ENCODE results near the gene TMEM8B. TPM values are rescaled to one million over a fixed set of nuclear protein-coding genes. Genes with fewer than 3 reads are reported as not detected.

Gene TMEM8B
- total and polyA plus RNA-seq, 2 of the 8 experiments (the other 6 are each of a cell fraction or from before 2014, with no cell fraction given), result 7.5 to 10.4 TPM

DNA sequence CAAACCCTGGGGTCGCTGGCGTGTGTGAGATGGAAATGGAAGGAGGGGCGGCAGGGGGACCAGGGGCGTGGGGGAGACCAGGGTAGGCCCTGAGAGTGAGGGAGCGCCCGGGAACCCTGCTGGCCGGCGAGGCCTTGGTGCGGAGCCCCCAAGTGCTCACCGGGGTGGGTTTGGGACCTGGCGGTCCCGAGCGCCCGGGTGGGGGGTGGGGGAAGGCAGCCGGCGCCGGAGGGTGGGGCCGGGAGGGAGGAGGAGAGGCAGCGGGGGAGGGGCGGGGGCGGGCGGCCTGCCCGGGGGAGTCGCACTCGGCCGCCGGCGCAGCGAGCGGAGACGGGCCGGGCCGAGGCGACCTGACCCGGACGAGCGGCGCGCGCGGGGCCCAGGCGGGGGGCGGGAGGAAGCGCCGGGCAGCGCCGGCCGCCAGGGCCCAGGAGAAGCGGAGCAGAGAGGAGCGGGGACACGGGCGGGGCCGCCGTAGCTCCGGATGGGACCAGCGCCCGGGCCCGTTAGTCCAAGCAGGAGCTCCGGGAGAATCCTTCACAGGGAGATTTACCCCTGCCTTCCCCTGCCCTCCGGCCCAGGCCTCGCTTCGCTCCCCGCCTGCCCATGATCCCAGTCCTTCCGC lies 37.6 kb upstream of the TMEM8B start, which contains the start of gene NPR2:
Gene NPR2, plus strand, starts transcription at position 295 of the 625 bp plus-strand sequence. CDS start 818 bp downstream, outside the sequence.
- ChIA-PET POLR2A (ENCODE audit: partially characterized antibody) (interaction anchor here (0.9 to 3.9 kb wide), 6 partner anchors 10 to 52 kb away, joined by 3 to 38 read pairs (median 4); partner anchors contain the start of genes FAM221B, HINT2, SPAG8 and TMEM8B), CTCF (ENCODE audit: partially characterized antibody) (interaction anchor here (0.9 to 2.6 kb wide), 8 partner anchors 12 to 91 kb away, joined by 3 to 26 read pairs (median 4); partner anchors contain the start of genes HINT2 and SPAG8)
- 0% methylated on average over 4 of the region's 64 CpGs; no CpG with 5 or more reads in 1 of the 2 experiments for WGBS, 2 experiments (ENCODE audit: extremely low coverage in 1 of 2, insufficient coverage in 1 of 2, insufficient read length in 1 of 2, insufficient replicate concordance in 2 of 2, low coverage in 1 of 2, low lambda C conversion rate in 2 of 2, missing lambda C conversion rate in 1 of 2)
- Histone ChIP-seq H2BK120ac (replicated peaks; ENCODE audit: low read depth, low read length) (no peak within 1 kb of the TSS), H3K23ac (ENCODE audit: insufficient read length) (no peak within 1 kb of the TSS), H3K36me3 (ENCODE audit: control insufficient read depth in 2 of 4, insufficient read depth in 4 of 4, low read length in 3 of 4) (no peaks in the 10 kb centered on the region), H3K4me3 (ENCODE audit: extremely low read depth in 1 of 4, insufficient read depth in 2 of 4, low read depth in 3 of 4, low read length in 4 of 4) (peak within 1 kb of the TSS; percentile 52 to 67 (median 60)), H3K79me1 (ENCODE audit: low read depth, low read length) (no peaks in the 10 kb centered on the region), H3K4me2 (ENCODE audit: insufficient read depth in 1 of 2, low read depth in 2 of 2, low read length in 2 of 2) (peak within 1 kb of the TSS; percentile 46 to 91), H3K23me2 (ENCODE audit: low read depth, low read length) (peaks cover 5% of the 10 kb centered on the region; the same call in 1 of the 2 replicates), H3K56ac (replicated peaks; ENCODE audit: insufficient read length, low read depth, low read length) (no peak within 1 kb of the TSS), H3K79me2 (ENCODE audit: control insufficient read depth in 1 of 2, insufficient read depth in 2 of 2, low read length in 2 of 2) (no peaks in the 10 kb centered on the region), H3K4me1 (replicated peaks in 1 of 4; ENCODE audit: control insufficient read depth in 3 of 4, insufficient read depth in 4 of 4, low read length in 3 of 4) (peaks cover 5 to 13% (median 7%) of the 10 kb centered on the region in 4 experiments; a peak in 6 of 7 replicates), H3K14ac (ENCODE audit: insufficient read length) (no peak within 1 kb of the TSS), H2BK12ac (ENCODE audit: low read depth, low read length) (peak within 1 kb of the TSS; percentile 50; the same call in 1 of the 2 replicates), H2AFZ (ENCODE audit: low read length) (peak within 1 kb of the TSS; percentile 69), H3K18ac (ENCODE audit: extremely low read depth, low read length) (peak within 1 kb of the TSS; percentile 78), H3K27me3 (replicated peaks in 1 of 4; ENCODE audit: control insufficient read depth in 3 of 4, extremely low read depth in 1 of 4, insufficient read depth in 3 of 4, low read length in 3 of 4) (peaks cover 0 to 10% (median 0%) of the 10 kb centered on the region in 4 experiments; a peak in 4 of 7 replicates), H3K9ac (replicated peaks in 1 of 4; ENCODE audit: extremely low read depth in 1 of 4, low read depth in 3 of 4, low read length in 3 of 4) (peak within 1 kb of the TSS in 3 of 4 experiments; percentile 34 to 62 (median 41); a peak in 5 of 7 replicates), H2BK15ac (ENCODE audit: low read length) (peak within 1 kb of the TSS; percentile 81; the same call in 1 of the 2 replicates), H4K8ac (ENCODE audit: extremely low read depth, insufficient read depth, low read length) (peak within 1 kb of the TSS; percentile 85), H4K91ac (replicated peaks; ENCODE audit: insufficient read length, low read length) (peak within 1 kb of the TSS; percentile 17), H3K9me3 (ENCODE audit: insufficient read depth in 2 of 2, low read depth in 1 of 2, low read length in 1 of 2) (no peaks in the 10 kb centered on the region), H2AK5ac (ENCODE audit: low read depth, low read length) (no peak within 1 kb of the TSS), H2BK20ac (ENCODE audit: low read length) (no peak within 1 kb of the TSS), H3K27ac (ENCODE audit: low read depth, low read length) (no peak within 1 kb of the TSS), H4K5ac (ENCODE audit: insufficient read length, low read depth, low read length) (peak within 1 kb of the TSS; percentile 70), H2BK5ac (ENCODE audit: low read depth, low read length) (no peak within 1 kb of the TSS; the same call in 1 of the 2 replicates), H4K20me1 (replicated peaks in 1 of 2; ENCODE audit: control insufficient read depth in 1 of 2, insufficient read depth in 2 of 2, low read length in 2 of 2) (no peaks in the 10 kb centered on the region), H3K4ac (replicated peaks; ENCODE audit: insufficient read length, low read depth, low read length) (peak within 1 kb of the TSS; percentile 30)
- DNase-seq (ENCODE audit: low read depth in 1 of 2, low spot score in 2 of 2) (peak in 1 of 2 experiments; percentile 70), FAIRE-seq (no peak)
- no peak for TF ChIP-seq GABPA (IDR thresholded peaks at IDR 0.05; ENCODE audit: borderline replicate concordance, insufficient read depth, low read length)
- 0 out of 3 replicates have a peak, but pooled peaks of 1 of the 2 experiments have one; percentile 32 for TF ChIP-seq POLR2A (IDR thresholded peaks at IDR 0.05; ENCODE audit: control extremely low read depth in 1 of 2, low read depth in 2 of 2, low read length in 2 of 2)
- peak; percentile 54 for TF ChIP-seq KDM4A (IDR thresholded peaks at IDR 0.05; ENCODE audit: low read depth, low read length, severe bottlenecking)
